Right forelimb (tissue), 1 donor: Measurements from ENCODE around the gene PRKG1.
"Not testable (repeated sequence)": the region's sequence is repeated elsewhere in the genome, so short reads cannot be mapped to it uniquely, and the experiment has no call there.

ENCODE experiments used
- DNase-seq: peaks from one replicate; pipeline ENCODE4 v3.0.0-alpha.2; 2018

Gene PRKG1

GRCh38 chr10:51544933-51545332 is 470.6 kb downstream of the PRKG1 start:
- no peak for DNase-seq

- DNase-seq, result no peak
Measured at GRCh38 chr10:51547941-51548340, 473.7 kb downstream of the PRKG1 start.

- DNase-seq, result no peak
Measured at GRCh38 chr10:51552879-51553278, 478.6 kb downstream of the PRKG1 start.

- DNase-seq, result no peak
Measured at GRCh38 chr10:51564896-51565510, 490.7 kb downstream of the PRKG1 start.

- no peak for DNase-seq
Measured at GRCh38 chr10:51567271-51567670, 493.0 kb downstream of the PRKG1 start.

GRCh38 chr10:51569467-51569866 is 495.2 kb downstream of the PRKG1 start:
- DNase-seq, result no peak

- DNase-seq, result no peak
Measured at GRCh38 chr10:51574248-51575048, 500.2 kb downstream of the PRKG1 start.

- not testable (repeated sequence) for DNase-seq
Measured at GRCh38 chr10:51581196-51581595, 506.9 kb downstream of the PRKG1 start.

GRCh38 chr10:51583976-51584375 is 509.7 kb downstream of the PRKG1 start:
- DNase-seq, result no peak

- no peak for DNase-seq
Measured at GRCh38 chr10:51585742-51586141, 511.5 kb downstream of the PRKG1 start.

- no peak for DNase-seq
Measured at GRCh38 chr10:51588984-51589383, 514.7 kb downstream of the PRKG1 start.

- no peak for DNase-seq
Measured at GRCh38 chr10:51590818-51591217, 516.5 kb downstream of the PRKG1 start.

- DNase-seq, result no peak
Measured at GRCh38 chr10:51596695-51597094, 522.4 kb downstream of the PRKG1 start.

GRCh38 chr10:51599647-51600046 is 525.4 kb downstream of the PRKG1 start:
- DNase-seq, result no peak

- DNase-seq, result no peak
Measured at GRCh38 chr10:51602326-51602725, 528.0 kb downstream of the PRKG1 start.

- DNase-seq, result no peak
Measured at GRCh38 chr10:51604579-51604978, 530.3 kb downstream of the PRKG1 start.

GRCh38 chr10:51606825-51607462 is 532.7 kb downstream of the PRKG1 start:
- DNase-seq, result no peak

GRCh38 chr10:51607463-51607835 is 533.2 kb downstream of the PRKG1 start:
- DNase-seq, result no peak

- DNase-seq, result no peak
Measured at GRCh38 chr10:51608211-51608610, 533.9 kb downstream of the PRKG1 start.

GRCh38 chr10:51615764-51616298 is 541.5 kb downstream of the PRKG1 start:
- DNase-seq, result no peak

GRCh38 chr10:51617576-51618235 is 543.4 kb downstream of the PRKG1 start:
- no peak for DNase-seq

- DNase-seq, result no peak
Measured at GRCh38 chr10:51619365-51619764, 545.1 kb downstream of the PRKG1 start.

- no peak for DNase-seq
Measured at GRCh38 chr10:51620131-51620530, 545.8 kb downstream of the PRKG1 start.
